Gastroesophageal sphincter (tissue), 3 donors: ENCODE data around the gene PER2.

Experiments used
- EP300 ChIP-seq: sonication (generic); formaldehyde crosslinking; IDR thresholded peaks from one replicate; pipeline ENCODE4 v1.6.1; 2017; ENCODE audit warnings: antibody characterized with exemption, mild to moderate bottlenecking
- POLR2A ChIP-seq, 2 donors: fragments of 450-650 bp; IDR thresholded peaks; one replicate each; pipeline ENCODE4 v1.6.1; 2017; ENCODE audit warnings: antibody characterized with exemption in 2 of 2, mild to moderate bottlenecking in 2 of 2, moderate library complexity in 1 of 2
- POLR2AphosphoS5 ChIP-seq: sonication (generic); formaldehyde crosslinking; IDR thresholded peaks from one replicate; pipeline ENCODE4 v1.6.1; 2017; ENCODE audit warnings: antibody characterized with exemption
- TF ChIP-seq, protein P1 (sequence below), 4 experiments: fragments of 200-600 bp in 2 of 4; fragments of 450-650 bp in 2 of 4; sonication (generic) in 1 of 4; IDR thresholded peaks; one replicate each; pipeline ENCODE4 v1.5.1; 2017 to 2019; ENCODE audit warnings: antibody characterized with exemption in 4 of 4, mild to moderate bottlenecking in 2 of 4, moderate library complexity in 2 of 4

DNA sequence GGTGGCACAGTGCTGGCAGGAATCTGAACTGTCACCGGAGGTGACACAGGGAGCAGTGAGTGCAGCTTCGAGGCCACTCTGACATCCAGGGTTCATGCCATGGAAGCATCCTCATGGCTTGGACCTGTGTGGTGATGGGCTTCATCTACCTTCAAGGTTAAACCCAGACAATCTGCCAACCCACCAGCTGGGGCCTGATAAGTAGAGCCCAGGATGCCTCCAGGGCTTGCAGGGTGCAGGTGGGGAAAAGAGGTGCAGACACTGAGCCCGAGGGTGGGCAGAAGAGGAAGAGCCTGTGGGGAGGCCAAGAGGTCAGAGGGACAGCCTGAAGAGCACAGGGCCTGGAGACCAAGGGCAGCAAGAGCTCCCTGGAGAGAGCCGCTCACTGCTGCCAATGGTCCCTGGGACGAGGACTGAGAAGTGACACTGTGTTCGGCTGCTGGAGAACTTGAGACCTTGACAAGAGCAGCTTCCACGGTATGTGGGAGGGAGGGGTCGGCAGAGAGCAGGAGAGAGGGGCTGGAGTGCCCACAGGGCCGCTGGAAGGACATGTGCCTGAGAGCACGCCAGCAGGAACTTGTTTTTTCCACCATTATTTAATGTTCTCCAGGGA, 40.5 kb downstream of the PER2 start:
- TF ChIP-seq, protein P1, sequence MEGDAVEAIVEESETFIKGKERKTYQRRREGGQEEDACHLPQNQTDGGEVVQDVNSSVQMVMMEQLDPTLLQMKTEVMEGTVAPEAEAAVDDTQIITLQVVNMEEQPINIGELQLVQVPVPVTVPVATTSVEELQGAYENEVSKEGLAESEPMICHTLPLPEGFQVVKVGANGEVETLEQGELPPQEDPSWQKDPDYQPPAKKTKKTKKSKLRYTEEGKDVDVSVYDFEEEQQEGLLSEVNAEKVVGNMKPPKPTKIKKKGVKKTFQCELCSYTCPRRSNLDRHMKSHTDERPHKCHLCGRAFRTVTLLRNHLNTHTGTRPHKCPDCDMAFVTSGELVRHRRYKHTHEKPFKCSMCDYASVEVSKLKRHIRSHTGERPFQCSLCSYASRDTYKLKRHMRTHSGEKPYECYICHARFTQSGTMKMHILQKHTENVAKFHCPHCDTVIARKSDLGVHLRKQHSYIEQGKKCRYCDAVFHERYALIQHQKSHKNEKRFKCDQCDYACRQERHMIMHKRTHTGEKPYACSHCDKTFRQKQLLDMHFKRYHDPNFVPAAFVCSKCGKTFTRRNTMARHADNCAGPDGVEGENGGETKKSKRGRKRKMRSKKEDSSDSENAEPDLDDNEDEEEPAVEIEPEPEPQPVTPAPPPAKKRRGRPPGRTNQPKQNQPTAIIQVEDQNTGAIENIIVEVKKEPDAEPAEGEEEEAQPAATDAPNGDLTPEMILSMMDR (IDR thresholded peaks at IDR 0.05), result no peak
- TF ChIP-seq POLR2A (IDR thresholded peaks at IDR 0.05), result no peak
- TF ChIP-seq POLR2AphosphoS5, result no peak
- no peak for TF ChIP-seq EP300
